Left lung (tissue), 10 donors: ENCODE measurements around the gene FBXO40. TPM values are rescaled to one million over a fixed set of nuclear protein-coding genes. Genes with fewer than 3 reads are reported as not detected.
"Not testable (repeated sequence)": the region's sequence is repeated elsewhere in the genome, so short reads cannot be mapped to it uniquely, and the experiment has no call there.

Experiments used
- ATAC-seq: fragments of 200-7000 bp; cut with Tn5 transposase; one replicate; pipeline ENCODE4 v1.9.1; 2020; ENCODE audit warnings: moderate library complexity
- DNase-seq, 4 donors: peaks; one replicate each; pipeline ENCODE4 v3.0.0-alpha.2; 2013 to 2020
- H3K27ac ChIP-seq, 2 donors: fragments of 200-600 bp; sonication (generic) in 1 of 2; one replicate each; pipeline versions ENCODE4 v1.5.0 to v1.8.0; 2020 to 2021
- H3K27me3 ChIP-seq, 2 donors: fragments of 200-600 bp; sonication (generic) in 1 of 2; one replicate each; pipeline versions ENCODE4 v1.5.0 to v1.8.0; 2020 to 2021
- H3K36me3 ChIP-seq, 2 donors: fragments of 200-600 bp; sonication (generic) in 1 of 2; one replicate each; pipeline versions ENCODE4 v1.5.0 to v1.8.0; 2020 to 2021
- H3K4me1 ChIP-seq, 2 donors: fragments of 200-600 bp; one replicate each; pipeline ENCODE4 v1.8.0; 2021
- H3K4me3 ChIP-seq, 2 donors: fragments of 200-600 bp; sonication (generic) in 1 of 2; one replicate each; pipeline versions ENCODE4 v1.5.0 to v1.8.0; 2020 to 2021; ENCODE audit warnings: mild to moderate bottlenecking in 1 of 2
- H3K9me3 ChIP-seq, 2 donors: fragments of 200-600 bp; sonication (generic) in 1 of 2; one replicate each; pipeline versions ENCODE4 v1.5.0 to v1.8.0; 2020 to 2021
- intact Hi-C, 2 donors: fragments of 100-400 bp; cut with DNase I; formaldehyde crosslinking; loops; one replicate each; pipeline versions ENCODE4 v1.11.2 to v1.14.2; 2022
- polyA plus RNA-seq, 6 donors: library from polyadenylated mRNA; unstranded; fragments of 120-200 nt; gene quantifications; one replicate each; pipeline ENCODE4 v1.2.1, GENCODE V29; 2013; ENCODE audit not compliant: insufficient read length in 6 of 6
- total RNA-seq, 2 donors: library from RNA; stranded (reverse); fragmentation: NEBNext Ultra II Directional; extraction: Animal tissue kit (Norgen Biotek cat#: 25700); gene quantifications; one replicate each; pipeline ENCODE4 v1.2.1, GENCODE V29; 2021
- TF ChIP-seq, protein P1 (sequence below), 2 donors: fragments of 200-600 bp; sonication (generic) in 1 of 2; IDR thresholded peaks; one replicate each; pipeline versions ENCODE4 v1.5.0 to v1.8.0; 2021; ENCODE audit warnings: antibody characterized with exemption in 2 of 2
- donor health status: DM: no; HTN: yes; CAD: no.
- donor health status: DM: no; HTN: no; CAD: no.

FBXO40 gene
- total and polyA plus RNA-seq, 8 donors: 0.03 to 0.10 (median 0.04) TPM

DNA sequence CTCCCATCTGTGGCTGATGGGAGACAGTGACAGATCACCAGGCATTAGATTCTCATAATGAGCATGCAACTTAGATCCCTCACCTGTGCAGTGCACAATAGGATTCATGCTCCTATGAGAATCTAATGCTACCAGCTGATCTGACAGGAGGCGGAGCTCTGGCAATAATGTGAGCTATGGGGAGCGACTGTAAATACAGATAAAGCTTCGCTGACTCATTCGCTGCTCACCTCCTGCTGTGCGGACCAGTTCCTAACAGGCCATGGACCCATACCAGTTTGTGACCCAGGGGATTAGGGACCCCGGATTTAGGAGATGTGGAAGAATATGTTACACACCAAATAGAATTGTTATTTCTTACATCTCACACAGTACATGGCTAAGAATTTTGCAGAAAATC is 18.7 kb upstream of the FBXO40 start:
- Histone ChIP-seq H3K4me3 (no peak overlapping the region), H3K27me3 (no peaks in the 10 kb centered on the region), H3K27ac (no peak overlapping the region), H3K36me3 (no peaks in the 10 kb centered on the region), H3K4me1 (no peaks in the 10 kb centered on the region), H3K9me3 (no peaks in the 10 kb centered on the region)
- DNase-seq: no peak
- TF ChIP-seq, protein P1, sequence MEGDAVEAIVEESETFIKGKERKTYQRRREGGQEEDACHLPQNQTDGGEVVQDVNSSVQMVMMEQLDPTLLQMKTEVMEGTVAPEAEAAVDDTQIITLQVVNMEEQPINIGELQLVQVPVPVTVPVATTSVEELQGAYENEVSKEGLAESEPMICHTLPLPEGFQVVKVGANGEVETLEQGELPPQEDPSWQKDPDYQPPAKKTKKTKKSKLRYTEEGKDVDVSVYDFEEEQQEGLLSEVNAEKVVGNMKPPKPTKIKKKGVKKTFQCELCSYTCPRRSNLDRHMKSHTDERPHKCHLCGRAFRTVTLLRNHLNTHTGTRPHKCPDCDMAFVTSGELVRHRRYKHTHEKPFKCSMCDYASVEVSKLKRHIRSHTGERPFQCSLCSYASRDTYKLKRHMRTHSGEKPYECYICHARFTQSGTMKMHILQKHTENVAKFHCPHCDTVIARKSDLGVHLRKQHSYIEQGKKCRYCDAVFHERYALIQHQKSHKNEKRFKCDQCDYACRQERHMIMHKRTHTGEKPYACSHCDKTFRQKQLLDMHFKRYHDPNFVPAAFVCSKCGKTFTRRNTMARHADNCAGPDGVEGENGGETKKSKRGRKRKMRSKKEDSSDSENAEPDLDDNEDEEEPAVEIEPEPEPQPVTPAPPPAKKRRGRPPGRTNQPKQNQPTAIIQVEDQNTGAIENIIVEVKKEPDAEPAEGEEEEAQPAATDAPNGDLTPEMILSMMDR (IDR thresholded peaks at IDR 0.05): no peak
- no peak for ATAC-seq
- intact Hi-C loops: no loop called here

DNA sequence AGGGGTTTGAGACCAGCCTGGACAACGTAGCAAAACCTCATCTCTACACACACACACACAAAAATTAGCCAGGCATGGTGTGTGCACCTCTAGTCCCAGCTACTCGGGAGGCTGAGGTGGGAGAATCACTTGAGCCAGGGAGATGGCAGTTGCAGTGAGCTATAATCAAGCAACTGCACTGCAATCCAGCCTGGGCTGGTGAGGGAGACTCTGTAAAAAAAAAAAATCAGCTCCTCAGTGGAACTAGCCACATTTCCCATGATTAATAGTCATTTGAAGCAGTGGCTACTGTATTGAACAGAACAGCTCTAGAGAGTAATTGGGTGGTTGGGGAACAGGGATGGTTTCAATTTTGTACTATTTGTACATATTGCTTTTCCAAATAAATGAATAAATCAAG is 11.5 kb upstream of the FBXO40 start:
- H3K4me1 ChIP-seq: no peaks in the 10 kb centered on the region
- H3K27ac ChIP-seq: no peak overlapping the region
- H3K27me3 ChIP-seq: peaks cover 0 to 6% of the 10 kb centered on the region in 2 donors
- intact Hi-C loops: no loop called here
- H3K36me3 ChIP-seq: no peaks in the 10 kb centered on the region
- H3K9me3 ChIP-seq: no peaks in the 10 kb centered on the region
- DNase-seq (no peak), ATAC-seq (no peak)
- H3K4me3 ChIP-seq: no peak overlapping the region
- TF ChIP-seq, protein P1 (IDR thresholded peaks at IDR 0.05): no peak

DNA sequence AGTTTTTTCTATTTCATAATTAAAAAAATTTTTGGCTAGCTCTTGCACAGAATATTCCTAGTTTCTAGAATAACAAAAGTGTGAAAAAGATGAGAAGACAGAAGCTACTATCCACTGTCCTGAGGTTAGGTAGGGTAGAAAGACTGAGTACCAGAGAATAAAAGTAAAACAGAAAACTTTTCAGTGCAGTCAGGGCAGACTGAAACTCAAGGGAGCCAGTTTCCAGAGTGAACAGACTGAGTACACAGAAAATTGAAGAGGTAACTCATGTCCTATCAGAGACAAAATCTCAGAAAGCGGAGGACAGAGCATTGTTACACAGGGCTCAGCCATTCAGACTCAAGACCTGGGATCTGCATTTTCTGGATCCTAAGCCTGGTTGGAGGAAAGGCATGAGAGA is 8.8 kb upstream of the FBXO40 start:
- intact Hi-C loops: no loop called here
- H3K4me3 ChIP-seq: no peak overlapping the region
- ATAC-seq (no peak), DNase-seq (no peak)
- no peaks in the 10 kb centered on the region for H3K36me3 ChIP-seq
- H3K4me1 ChIP-seq: no peaks in the 10 kb centered on the region
- peaks cover 0 to 6% of the 10 kb centered on the region in 2 donors for H3K27me3 ChIP-seq
- no peaks in the 10 kb centered on the region for H3K9me3 ChIP-seq
- H3K27ac ChIP-seq: no peak overlapping the region
- TF ChIP-seq, protein P1 (IDR thresholded peaks at IDR 0.05): no peak

DNA sequence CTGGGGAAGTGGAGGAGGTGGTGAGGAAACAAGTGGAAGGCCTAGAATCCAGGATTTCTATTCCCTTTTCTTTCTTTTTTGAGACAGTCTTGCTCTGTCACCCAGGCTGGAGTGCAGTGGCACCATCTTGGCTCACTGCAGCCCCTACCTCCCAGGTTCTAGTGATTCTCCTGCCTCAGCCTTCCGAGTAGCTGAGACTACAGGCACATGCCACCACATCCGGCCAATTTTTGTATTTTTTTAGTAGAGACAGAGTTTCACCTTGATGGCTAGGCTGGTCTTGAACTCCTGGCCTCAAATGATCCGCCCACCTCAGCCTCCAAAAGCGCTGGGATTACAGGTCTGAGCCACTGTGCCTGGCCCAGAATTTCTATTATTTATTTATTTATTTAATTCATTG is 627 bp downstream of the FBXO40 start:
- H3K36me3 ChIP-seq, DNase-seq, intact Hi-C loops, H3K9me3 ChIP-seq, H3K4me1 ChIP-seq, ATAC-seq, H3K27me3 ChIP-seq, H3K27ac ChIP-seq, H3K4me3 ChIP-seq: not testable (repeated sequence)

DNA sequence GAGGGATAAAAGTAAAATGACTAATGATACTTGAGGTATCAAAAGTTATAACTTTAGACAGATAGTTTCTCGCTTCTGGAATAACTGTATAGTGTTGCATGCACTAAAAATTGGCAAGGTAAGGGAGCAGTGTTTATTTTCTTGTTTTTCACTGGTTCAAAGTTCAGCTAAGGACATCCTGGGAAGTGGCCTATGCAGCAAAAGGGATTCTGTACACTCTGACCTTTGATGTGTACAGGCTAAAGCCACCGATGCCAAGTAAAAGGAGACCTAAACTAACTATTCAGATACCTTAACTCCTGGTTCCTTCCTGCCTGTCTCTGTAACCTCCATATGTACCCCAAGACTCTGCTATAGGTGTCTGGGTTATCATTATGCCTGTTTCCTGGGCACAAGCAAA is 1.7 kb downstream of the FBXO40 start:
- H3K36me3 ChIP-seq: no peaks in the 10 kb centered on the region
- no peaks in the 10 kb centered on the region for H3K4me1 ChIP-seq
- no peak overlapping the region for H3K27ac ChIP-seq
- no peak for DNase-seq
- no peak overlapping the region for H3K4me3 ChIP-seq
- H3K27me3 ChIP-seq: no peaks in the 10 kb centered on the region
- intact Hi-C loops: no loop called here
- no peaks in the 10 kb centered on the region for H3K9me3 ChIP-seq
- ATAC-seq: no peak
- TF ChIP-seq, protein P1 (IDR thresholded peaks at IDR 0.05): no peak

DNA sequence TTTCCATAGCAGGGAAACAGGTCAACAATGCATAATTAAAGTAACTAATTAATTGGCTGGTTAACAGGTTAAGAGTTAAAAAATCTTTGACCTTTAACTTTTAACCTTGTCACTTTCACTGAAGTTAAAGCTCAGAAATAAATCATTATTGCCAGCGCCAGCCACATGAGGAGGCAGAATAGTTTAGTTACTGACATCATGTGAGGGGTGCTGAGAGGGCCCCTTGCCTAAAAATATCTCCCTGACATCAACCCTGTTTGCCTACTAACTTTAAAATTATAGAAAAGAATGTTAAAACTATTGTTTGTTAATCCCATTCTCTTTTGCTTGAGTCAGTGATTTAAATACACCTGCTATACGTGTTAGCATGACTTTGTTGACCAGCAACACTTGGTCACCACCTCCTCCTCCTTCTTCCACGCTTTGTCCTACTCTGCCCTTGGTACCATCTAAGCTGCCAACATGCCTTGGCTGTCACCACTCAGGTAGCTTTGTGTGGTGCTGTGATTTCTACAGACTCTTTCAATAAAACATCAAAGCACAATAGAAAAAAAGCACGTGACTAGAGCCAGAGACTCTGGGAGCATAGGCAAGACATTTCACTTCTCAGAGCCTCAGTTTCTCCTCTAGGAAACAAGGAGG is 2.7 kb downstream of the FBXO40 start:
- Histone ChIP-seq H3K36me3 (no peaks in the 10 kb centered on the region), H3K27me3 (no peaks in the 10 kb centered on the region), H3K27ac (no peak overlapping the region), H3K9me3 (no peaks in the 10 kb centered on the region), H3K4me3 (no peak overlapping the region), H3K4me1 (no peaks in the 10 kb centered on the region)
- DNase-seq (no peak), ATAC-seq (no peak)
- TF ChIP-seq, protein P1 (IDR thresholded peaks at IDR 0.05): no peak
- intact Hi-C loops: no loop called here
